C4-2B (cell line): Measurements from ENCODE around the gene DDX24.

Experiments used
- ZFX ChIP-seq: fragments of 450-650 bp; IDR thresholded peaks from 2 replicates; pipeline ENCODE4 v1.6.1; 2017
- TF ChIP-seq, protein P1 (sequence below): fragments of 450-650 bp; conservative IDR thresholded peaks from 2 replicates; pipeline ENCODE4 v1.5.1; 2017; ENCODE audit warnings: mild to moderate bottlenecking

GRCh38 chr14:94018308-94018707 is 62.7 kb downstream of the DDX24 start:
- TF ChIP-seq ZFX, result no peak
- TF ChIP-seq, protein P1, sequence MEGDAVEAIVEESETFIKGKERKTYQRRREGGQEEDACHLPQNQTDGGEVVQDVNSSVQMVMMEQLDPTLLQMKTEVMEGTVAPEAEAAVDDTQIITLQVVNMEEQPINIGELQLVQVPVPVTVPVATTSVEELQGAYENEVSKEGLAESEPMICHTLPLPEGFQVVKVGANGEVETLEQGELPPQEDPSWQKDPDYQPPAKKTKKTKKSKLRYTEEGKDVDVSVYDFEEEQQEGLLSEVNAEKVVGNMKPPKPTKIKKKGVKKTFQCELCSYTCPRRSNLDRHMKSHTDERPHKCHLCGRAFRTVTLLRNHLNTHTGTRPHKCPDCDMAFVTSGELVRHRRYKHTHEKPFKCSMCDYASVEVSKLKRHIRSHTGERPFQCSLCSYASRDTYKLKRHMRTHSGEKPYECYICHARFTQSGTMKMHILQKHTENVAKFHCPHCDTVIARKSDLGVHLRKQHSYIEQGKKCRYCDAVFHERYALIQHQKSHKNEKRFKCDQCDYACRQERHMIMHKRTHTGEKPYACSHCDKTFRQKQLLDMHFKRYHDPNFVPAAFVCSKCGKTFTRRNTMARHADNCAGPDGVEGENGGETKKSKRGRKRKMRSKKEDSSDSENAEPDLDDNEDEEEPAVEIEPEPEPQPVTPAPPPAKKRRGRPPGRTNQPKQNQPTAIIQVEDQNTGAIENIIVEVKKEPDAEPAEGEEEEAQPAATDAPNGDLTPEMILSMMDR, result no peak
